Endothelial cell of umbilical vein (primary cell): ENCODE results near the gene ZMYM4.

Experiments
- CTCF ChIP-seq, 2 donors: IDR thresholded peaks; 1 replicate in 1 of 2; 2 replicates in 1 of 2; pipeline ENCODE4 v1.5.1; 2011; ENCODE audit warnings: low read length in 2 of 2, mild to moderate bottlenecking in 2 of 2, moderate library complexity in 2 of 2, control low read depth in 1 of 2, inconsistent platforms in 1 of 2, low read depth in 1 of 2; ENCODE audit not compliant: insufficient read depth in 1 of 2; ENCODE audit errors: extremely low read depth in 1 of 2
- EZH2 ChIP-seq: IDR thresholded peaks from 2 replicates; pipeline ENCODE4 v1.6.1; 2012; ENCODE audit warnings: borderline replicate concordance, low read depth, mild to moderate bottlenecking, moderate library complexity, low read length, inconsistent platforms; ENCODE audit not compliant: severe bottlenecking
- MAX ChIP-seq: IDR thresholded peaks from 2 replicates; pipeline ENCODE4 v1.6.1; 2011; ENCODE audit not compliant: insufficient read depth, insufficient read length
- POLR2A ChIP-seq: IDR thresholded peaks from 2 replicates; pipeline ENCODE4 v1.6.1; 2012; ENCODE audit warnings: low read depth, mild to moderate bottlenecking, control low read depth, low read length

GRCh38 chr1:35287807-35288640, 19.5 kb downstream of the ZMYM4 start:
- TF ChIP-seq CTCF (IDR thresholded peaks at IDR 0.05; ENCODE audit: extremely low read depth in 1 of 2, insufficient read depth in 1 of 2, low read depth in 1 of 2, low read length in 2 of 2) (no peak), POLR2A (no peak), MAX (no peak), EZH2 (no peak)
